RWPE2 (cell line): ENCODE results near the gene C2orf49.

Source experiments
- ATAC-seq: fragments of 200-7000 bp; cut with Tn5 transposase; 3 replicates; pipeline ENCODE4 v1.9.1; 2021; ENCODE audit warnings: low read depth
- DNase-seq: peaks from one replicate; pipeline ENCODE4 v3.0.0-alpha.2; 2020; ENCODE audit warnings: low spot score
- H3K27ac ChIP-seq: fragments of 450-650 bp; 2 replicates; pipeline ENCODE4 v1.5.1; 2017; ENCODE audit warnings: mild to moderate bottlenecking; ENCODE audit not compliant: poor library complexity, severe bottlenecking
- H3K27me3 ChIP-seq: fragments of 250-450 bp; sonication (Bioruptor Pico); 2 replicates; pipeline ENCODE4 v1.5.1; 2021; ENCODE audit warnings: mild to moderate bottlenecking, moderate library complexity; ENCODE audit not compliant: insufficient read depth, poor library complexity, severe bottlenecking
- H3K36me3 ChIP-seq: fragments of 250-450 bp; sonication (Bioruptor Pico); 2 replicates; pipeline ENCODE4 v1.5.1; 2020; ENCODE audit warnings: low read depth, mild to moderate bottlenecking, moderate library complexity
- H3K4me1 ChIP-seq: fragments of 250-450 bp; sonication (Bioruptor Pico); 2 replicates; pipeline ENCODE4 v1.5.1; 2021; ENCODE audit warnings: mild to moderate bottlenecking, moderate library complexity; ENCODE audit not compliant: insufficient read depth, poor library complexity, severe bottlenecking
- H3K4me3 ChIP-seq: fragments of 250-450 bp; sonication (Bioruptor Pico); 2 replicates; pipeline ENCODE4 v1.5.1; 2021; ENCODE audit warnings: mild to moderate bottlenecking, moderate library complexity; ENCODE audit not compliant: severe bottlenecking
- H3K9me3 ChIP-seq: fragments of 250-450 bp; sonication (Bioruptor Pico); 2 replicates; pipeline ENCODE4 v1.5.1; 2021; ENCODE audit warnings: mild to moderate bottlenecking, moderate library complexity; ENCODE audit not compliant: severe bottlenecking
- TF ChIP-seq, protein P1 (sequence below): fragments of 450-650 bp; IDR thresholded peaks from one replicate; pipeline ENCODE4 v1.5.1; 2017; ENCODE audit warnings: mild to moderate bottlenecking, moderate library complexity; ENCODE audit not compliant: poor library complexity, severe bottlenecking

Gene C2orf49

DNA sequence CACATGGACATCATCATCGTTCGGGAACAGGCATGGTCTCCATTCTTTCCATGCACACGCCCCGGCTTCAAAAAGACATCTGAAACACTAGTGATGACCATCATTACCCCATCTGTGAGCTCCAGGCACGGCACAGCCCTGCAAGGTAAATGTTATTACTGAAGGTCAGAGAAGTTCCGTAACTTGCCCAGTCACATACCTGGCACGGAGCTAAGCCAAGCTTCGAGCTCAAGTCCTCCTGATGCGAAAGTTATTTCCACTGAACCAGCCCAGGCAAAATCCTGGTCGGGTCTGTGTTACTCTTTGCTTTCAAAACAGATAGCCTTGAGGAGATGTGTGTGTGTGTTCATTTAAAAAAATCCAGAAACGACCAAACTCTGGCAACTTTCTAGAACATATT is 38.7 kb downstream of the C2orf49 start:
- Histone ChIP-seq H3K36me3 (peaks cover 100% of the 10 kb centered on the region), H3K4me1 (peaks cover 83% of the 10 kb centered on the region), H3K9me3 (no peaks in the 10 kb centered on the region), H3K27ac (peak overlapping the region; percentile 59), H3K27me3 (no peaks in the 10 kb centered on the region), H3K4me3 (no peak overlapping the region)
- no peak for ATAC-seq
- TF ChIP-seq, protein P1, sequence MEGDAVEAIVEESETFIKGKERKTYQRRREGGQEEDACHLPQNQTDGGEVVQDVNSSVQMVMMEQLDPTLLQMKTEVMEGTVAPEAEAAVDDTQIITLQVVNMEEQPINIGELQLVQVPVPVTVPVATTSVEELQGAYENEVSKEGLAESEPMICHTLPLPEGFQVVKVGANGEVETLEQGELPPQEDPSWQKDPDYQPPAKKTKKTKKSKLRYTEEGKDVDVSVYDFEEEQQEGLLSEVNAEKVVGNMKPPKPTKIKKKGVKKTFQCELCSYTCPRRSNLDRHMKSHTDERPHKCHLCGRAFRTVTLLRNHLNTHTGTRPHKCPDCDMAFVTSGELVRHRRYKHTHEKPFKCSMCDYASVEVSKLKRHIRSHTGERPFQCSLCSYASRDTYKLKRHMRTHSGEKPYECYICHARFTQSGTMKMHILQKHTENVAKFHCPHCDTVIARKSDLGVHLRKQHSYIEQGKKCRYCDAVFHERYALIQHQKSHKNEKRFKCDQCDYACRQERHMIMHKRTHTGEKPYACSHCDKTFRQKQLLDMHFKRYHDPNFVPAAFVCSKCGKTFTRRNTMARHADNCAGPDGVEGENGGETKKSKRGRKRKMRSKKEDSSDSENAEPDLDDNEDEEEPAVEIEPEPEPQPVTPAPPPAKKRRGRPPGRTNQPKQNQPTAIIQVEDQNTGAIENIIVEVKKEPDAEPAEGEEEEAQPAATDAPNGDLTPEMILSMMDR, result no peak
- no peak for DNase-seq

DNA sequence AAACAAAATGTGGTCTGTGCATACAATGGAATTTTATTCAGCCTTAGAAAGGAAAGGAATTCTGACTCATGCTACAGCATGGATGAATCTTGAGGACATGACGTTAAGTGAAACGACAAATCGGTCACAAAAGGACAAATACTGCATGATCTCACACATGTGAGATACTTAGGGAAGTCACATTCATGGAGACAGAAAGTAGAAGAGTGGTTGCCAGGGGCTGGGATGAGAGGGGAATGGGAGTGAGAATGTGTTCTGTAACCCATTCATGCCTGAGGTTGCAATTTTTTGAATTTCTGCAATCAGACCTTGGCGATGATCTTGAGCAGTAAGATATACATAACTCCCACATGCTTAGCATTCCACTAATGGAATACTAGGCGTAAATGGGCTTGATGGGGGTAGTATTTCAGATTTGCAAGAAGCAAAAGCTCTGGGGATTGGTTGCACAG is 39.5 kb downstream of the C2orf49 start:
- ATAC-seq (peak; percentile 27; the same call in 1 of the 3 replicates), DNase-seq (peak; percentile 6)
- Histone ChIP-seq H3K27ac (peak overlapping the region; percentile 59), H3K27me3 (no peaks in the 10 kb centered on the region), H3K4me1 (peaks cover 78% of the 10 kb centered on the region), H3K36me3 (peaks cover 100% of the 10 kb centered on the region), H3K4me3 (no peak overlapping the region), H3K9me3 (no peaks in the 10 kb centered on the region)
- TF ChIP-seq, protein P1, result no peak

GRCh38 chr2:105377871-105378270 is 40.5 kb downstream of the C2orf49 start:
- Histone ChIP-seq H3K4me1 (peaks cover 71% of the 10 kb centered on the region), H3K27ac (peak overlapping the region; percentile 59), H3K9me3 (no peaks in the 10 kb centered on the region), H3K27me3 (no peaks in the 10 kb centered on the region), H3K36me3 (peaks cover 100% of the 10 kb centered on the region), H3K4me3 (no peak overlapping the region)
- peak; percentile 2 for DNase-seq
- TF ChIP-seq, protein P1, result no peak
- no peak for ATAC-seq

GRCh38 chr2:105378276-105378840 is 41.0 kb downstream of the C2orf49 start:
- Histone ChIP-seq H3K4me1 (peaks cover 71% of the 10 kb centered on the region), H3K36me3 (peaks cover 100% of the 10 kb centered on the region)

More at GRCh38 chr2:105378276-105378840, 41.0 kb downstream of the C2orf49 start:
- no peaks in the 10 kb centered on the region for H3K9me3 ChIP-seq
- TF ChIP-seq, protein P1, result no peak
- DNase-seq (peak; percentile 17), ATAC-seq (peak; percentile 31)
- no peaks in the 10 kb centered on the region for H3K27me3 ChIP-seq
- H3K4me3 ChIP-seq, result no peak overlapping the region
- H3K27ac ChIP-seq, result peak overlapping the region; percentile 59
